Vagina (tissue), 2 donors: ENCODE measurements around the gene TLE3. TPM values are rescaled to one million over a fixed set of nuclear protein-coding genes. Genes with fewer than 3 reads are reported as not detected.

Source experiments
- DNase-seq, 2 donors: peaks; one replicate each; pipeline ENCODE4 v3.0.0-alpha.2; 2017; ENCODE audit errors: extremely low spot score in 2 of 2
- H3K27ac ChIP-seq: fragments of 200-600 bp; sonication (generic); one replicate; pipeline ENCODE4 v1.5.1; 2019
- H3K27me3 ChIP-seq: fragments of 200-600 bp; sonication (generic); one replicate; pipeline ENCODE4 v1.5.1; 2019
- H3K36me3 ChIP-seq, 2 donors: fragments of 200-600 bp; sonication (generic); one replicate each; pipeline ENCODE4 v1.5.1; 2017 to 2019
- H3K4me1 ChIP-seq: fragments of 200-600 bp; sonication (generic); one replicate; pipeline ENCODE4 v1.5.1; 2019
- H3K4me3 ChIP-seq, 2 donors: fragments of 200-600 bp; sonication (generic); 1 replicate in 1 of 2; 2 replicates in 1 of 2; pipeline ENCODE4 v1.5.1; 2016 to 2019
- H3K9me3 ChIP-seq: fragments of 200-600 bp; sonication (generic); one replicate; pipeline ENCODE4 v1.5.1; 2019
- POLR2A ChIP-seq, 2 donors: fragments of 450-650 bp; IDR thresholded peaks; one replicate each; pipeline ENCODE4 v1.6.1; 2017; ENCODE audit warnings: antibody characterized with exemption in 2 of 2, mild to moderate bottlenecking in 2 of 2, moderate library complexity in 2 of 2
- POLR2AphosphoS5 ChIP-seq, 2 donors: sonication (generic); formaldehyde crosslinking; IDR thresholded peaks; one replicate each; pipeline ENCODE4 v1.9.0; 2017; ENCODE audit warnings: antibody characterized with exemption in 2 of 2, mild to moderate bottlenecking in 2 of 2, low read depth in 1 of 2; ENCODE audit not compliant: insufficient read depth in 1 of 2
- intact Hi-C: fragments of 100-400 bp; cut with DNase I; formaldehyde crosslinking; loops from one replicate; pipeline ENCODE4 v1.15.1; 2023
- total RNA-seq: library from RNA; depleted of rRNA; stranded (reverse); fragments of >200 nt; gene quantifications from one replicate; pipeline ENCODE4 v1.2.3, GENCODE V29; 2016
- TF ChIP-seq, protein P1 (sequence below), 3 experiments: fragments of 450-650 bp in 2 of 3; fragments of 200-600 bp in 1 of 3; sonication (generic) in 1 of 3; IDR thresholded peaks; one replicate each; pipeline ENCODE4 v1.5.1; 2017 to 2019; ENCODE audit warnings: antibody characterized with exemption in 3 of 3, mild to moderate bottlenecking in 2 of 3, moderate library complexity in 2 of 3

The TLE3 gene
- total RNA-seq, 1 donor from 2014 or later, result 64.6 TPM

DNA sequence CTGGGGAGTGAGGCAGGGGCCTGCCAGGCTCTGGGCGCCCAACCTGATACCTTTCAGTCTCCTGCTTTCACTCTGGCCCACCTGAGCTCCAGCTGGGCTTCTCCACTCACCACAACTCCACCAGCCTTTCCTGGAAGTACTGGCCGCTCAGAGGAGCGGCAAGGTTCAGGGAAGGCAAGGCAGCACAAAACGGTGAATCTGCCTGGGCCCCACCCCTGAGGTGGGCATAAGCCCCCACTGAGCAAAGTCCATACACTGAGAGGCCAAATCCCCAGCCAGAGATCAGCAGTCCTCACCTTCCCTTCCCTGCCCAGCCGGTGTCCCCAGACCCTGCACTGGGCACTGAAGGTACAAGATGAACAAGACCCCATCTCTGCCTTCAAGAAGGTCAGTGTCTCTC, 70.7 kb downstream of the TLE3 start:
- peaks cover 20% of the 10 kb centered on the region for H3K4me1 ChIP-seq
- no peak overlapping the region for H3K4me3 ChIP-seq
- intact Hi-C loops, result no loop called here
- no peak overlapping the region for H3K27ac ChIP-seq
- no peaks in the 10 kb centered on the region for H3K36me3 ChIP-seq
- H3K9me3 ChIP-seq, result no peaks in the 10 kb centered on the region
- TF ChIP-seq, protein P1, sequence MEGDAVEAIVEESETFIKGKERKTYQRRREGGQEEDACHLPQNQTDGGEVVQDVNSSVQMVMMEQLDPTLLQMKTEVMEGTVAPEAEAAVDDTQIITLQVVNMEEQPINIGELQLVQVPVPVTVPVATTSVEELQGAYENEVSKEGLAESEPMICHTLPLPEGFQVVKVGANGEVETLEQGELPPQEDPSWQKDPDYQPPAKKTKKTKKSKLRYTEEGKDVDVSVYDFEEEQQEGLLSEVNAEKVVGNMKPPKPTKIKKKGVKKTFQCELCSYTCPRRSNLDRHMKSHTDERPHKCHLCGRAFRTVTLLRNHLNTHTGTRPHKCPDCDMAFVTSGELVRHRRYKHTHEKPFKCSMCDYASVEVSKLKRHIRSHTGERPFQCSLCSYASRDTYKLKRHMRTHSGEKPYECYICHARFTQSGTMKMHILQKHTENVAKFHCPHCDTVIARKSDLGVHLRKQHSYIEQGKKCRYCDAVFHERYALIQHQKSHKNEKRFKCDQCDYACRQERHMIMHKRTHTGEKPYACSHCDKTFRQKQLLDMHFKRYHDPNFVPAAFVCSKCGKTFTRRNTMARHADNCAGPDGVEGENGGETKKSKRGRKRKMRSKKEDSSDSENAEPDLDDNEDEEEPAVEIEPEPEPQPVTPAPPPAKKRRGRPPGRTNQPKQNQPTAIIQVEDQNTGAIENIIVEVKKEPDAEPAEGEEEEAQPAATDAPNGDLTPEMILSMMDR (IDR thresholded peaks at IDR 0.05), result no peak
- TF ChIP-seq POLR2AphosphoS5 (IDR thresholded peaks at IDR 0.05; ENCODE audit: insufficient read depth in 1 of 2, low read depth in 1 of 2) (no peak), POLR2A (IDR thresholded peaks at IDR 0.05) (no peak)
- H3K27me3 ChIP-seq, result no peaks in the 10 kb centered on the region
- DNase-seq, result no peak

DNA sequence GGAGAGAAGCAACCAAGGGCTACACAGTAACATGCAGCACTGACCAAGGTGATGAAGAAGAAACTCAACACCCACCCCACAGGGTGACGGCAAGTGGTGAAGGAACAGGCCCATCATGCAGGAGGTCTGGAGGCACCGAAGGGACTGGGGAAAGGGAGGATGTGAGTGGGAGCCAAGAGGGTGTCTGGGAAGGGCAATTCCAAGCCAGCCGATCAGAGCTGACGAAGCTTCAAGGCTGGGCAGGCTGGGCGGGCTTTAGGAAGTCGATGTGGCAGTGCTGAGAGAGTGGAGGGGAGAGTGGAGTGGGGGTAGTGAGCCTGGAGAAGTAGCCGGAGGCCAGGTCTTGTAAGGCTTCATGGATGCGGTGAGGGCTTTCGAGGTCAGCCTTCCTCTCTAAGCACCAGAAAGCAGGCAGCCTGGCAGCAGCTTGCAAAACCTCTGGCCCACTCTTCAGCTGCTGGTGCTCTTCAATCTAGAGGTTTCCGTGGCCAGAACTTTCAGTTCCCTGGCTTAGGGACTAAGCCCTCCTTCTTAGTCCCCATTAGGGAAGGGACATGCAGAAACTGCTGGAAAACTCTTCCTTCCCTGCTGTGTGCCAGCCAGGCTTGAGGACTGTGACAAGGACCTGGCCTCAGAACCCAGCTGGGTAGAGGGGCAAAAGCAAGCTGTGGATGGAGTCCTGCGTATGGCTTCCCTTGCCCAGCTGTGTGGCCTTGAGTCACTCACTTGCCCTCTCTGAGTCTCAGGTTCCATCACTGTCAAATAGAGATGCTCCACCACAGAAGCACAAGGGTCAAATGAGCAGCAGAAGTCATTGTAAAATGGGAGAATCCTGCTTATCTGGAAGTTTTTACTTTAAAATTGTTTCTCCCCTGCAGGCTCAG, 72.1 kb downstream of the TLE3 start:
- TF ChIP-seq POLR2AphosphoS5 (IDR thresholded peaks at IDR 0.05; ENCODE audit: insufficient read depth in 1 of 2, low read depth in 1 of 2) (no peak), POLR2A (IDR thresholded peaks at IDR 0.05) (no peak)
- TF ChIP-seq, protein P1 (IDR thresholded peaks at IDR 0.05), result no peak
- no peaks in the 10 kb centered on the region for H3K36me3 ChIP-seq
- H3K27me3 ChIP-seq, result no peaks in the 10 kb centered on the region
- peaks cover 20% of the 10 kb centered on the region for H3K4me1 ChIP-seq
- no peaks in the 10 kb centered on the region for H3K9me3 ChIP-seq
- intact Hi-C loops, result no loop called here
- no peak for DNase-seq
- H3K4me3 ChIP-seq, result no peak overlapping the region
- H3K27ac ChIP-seq, result no peak overlapping the region

DNA sequence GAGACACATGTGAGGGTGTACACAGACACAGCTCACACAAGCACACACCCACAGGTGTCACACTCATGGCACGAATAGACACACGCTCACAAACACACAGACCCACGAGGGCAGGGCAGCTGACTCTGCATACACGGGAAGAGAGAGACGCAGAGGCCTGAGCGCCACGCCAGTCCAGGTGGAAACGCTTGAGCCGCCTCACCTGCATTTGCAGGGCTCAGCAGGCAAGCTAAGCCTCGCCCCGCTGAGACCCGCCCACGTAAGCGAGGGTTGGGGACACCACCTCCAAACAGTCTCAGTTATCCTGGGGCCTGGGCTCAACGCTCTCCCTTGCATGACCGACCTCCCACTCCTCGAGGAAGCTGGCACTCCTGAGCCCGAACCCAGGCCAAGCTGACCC, 73.2 kb downstream of the TLE3 start:
- no peak overlapping the region for H3K4me3 ChIP-seq

DNA sequence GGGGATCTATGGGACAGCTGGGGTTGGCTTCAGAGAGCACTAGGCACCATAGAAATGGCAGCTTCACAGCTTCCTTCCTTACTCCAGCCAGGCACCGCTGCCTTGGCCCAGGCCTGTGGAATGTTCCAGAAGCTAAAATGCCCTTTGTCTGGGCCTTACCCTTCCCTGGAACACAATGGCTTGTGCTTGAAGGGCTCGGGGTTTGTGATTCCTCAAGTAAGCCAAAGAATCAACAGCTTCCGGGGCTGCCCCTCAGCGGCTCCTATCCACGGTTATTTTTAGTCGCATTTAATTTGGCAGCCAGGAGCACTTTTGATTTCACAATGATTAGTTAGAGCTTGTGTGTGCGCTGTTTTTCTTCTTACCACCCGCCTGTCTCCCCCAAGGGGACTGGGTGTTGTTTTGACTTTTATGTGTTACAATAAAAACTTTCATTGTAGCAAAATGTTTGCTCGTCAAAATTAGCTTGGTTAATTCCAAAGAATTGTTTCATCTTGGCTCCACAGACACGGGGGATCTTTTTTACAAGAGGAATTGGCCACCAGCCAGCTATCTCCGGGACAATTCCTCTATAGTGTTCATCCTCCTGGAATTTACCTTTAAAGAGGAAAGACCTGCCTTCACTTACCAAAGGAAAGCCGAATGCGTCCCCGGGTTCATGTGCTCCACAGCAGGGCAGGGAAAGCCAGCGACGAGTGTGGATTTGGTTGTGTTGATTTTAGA, 73.8 kb downstream of the TLE3 start:
- no peaks in the 10 kb centered on the region for H3K9me3 ChIP-seq
- no peak overlapping the region for H3K27ac ChIP-seq
- peaks cover 20% of the 10 kb centered on the region for H3K4me1 ChIP-seq
- DNase-seq, result no peak
- peak in 1 of 2 donors; percentile 55 for TF ChIP-seq POLR2AphosphoS5 (IDR thresholded peaks at IDR 0.05; ENCODE audit: insufficient read depth in 1 of 2, low read depth in 1 of 2)
- TF ChIP-seq, protein P1 (IDR thresholded peaks at IDR 0.05), result no peak
- H3K4me3 ChIP-seq, result no peak overlapping the region
- intact Hi-C loops, result no loop called here
- H3K27me3 ChIP-seq, result no peaks in the 10 kb centered on the region
- H3K36me3 ChIP-seq, result no peaks in the 10 kb centered on the region

More for the DNA sequence above, 73.2 kb downstream of the TLE3 start:
- intact Hi-C loops, result no loop called here
- Histone ChIP-seq H3K9me3 (no peaks in the 10 kb centered on the region), H3K27ac (no peak overlapping the region), H3K27me3 (no peaks in the 10 kb centered on the region), H3K4me1 (peaks cover 20% of the 10 kb centered on the region), H3K36me3 (no peaks in the 10 kb centered on the region)
- TF ChIP-seq POLR2AphosphoS5 (IDR thresholded peaks at IDR 0.05; ENCODE audit: insufficient read depth in 1 of 2, low read depth in 1 of 2) (no peak), POLR2A (IDR thresholded peaks at IDR 0.05) (no peak)
- TF ChIP-seq, protein P1 (IDR thresholded peaks at IDR 0.05), result no peak
- no peak for DNase-seq
